GM19438 (cell line): ENCODE data around the gene OPRL1.

Experiments
- ATAC-seq: cut with Tn5 transposase; IDR thresholded peaks from one replicate; pipeline ENCODE4 v1.9.1; 2021; ENCODE audit warnings: low read depth; ENCODE audit not compliant: unreplicated experiment

OPRL1 gene

GRCh38 chr20:64080013-64080812 is at the start of gene OPRL1:
Gene OPRL1, plus strand, starts transcription at chr20:64080082. Its CDS starts 12,639 bp downstream, at chr20:64092721.
- ATAC-seq: no peak

- no peak for ATAC-seq
These were observed 49.3 kb upstream of the OPRL1 start for GRCh38 chr20:64030371-64031134.

- ATAC-seq: no peak
These were observed 48.0 kb upstream of the OPRL1 start for GRCh38 chr20:64031822-64032314.

DNA sequence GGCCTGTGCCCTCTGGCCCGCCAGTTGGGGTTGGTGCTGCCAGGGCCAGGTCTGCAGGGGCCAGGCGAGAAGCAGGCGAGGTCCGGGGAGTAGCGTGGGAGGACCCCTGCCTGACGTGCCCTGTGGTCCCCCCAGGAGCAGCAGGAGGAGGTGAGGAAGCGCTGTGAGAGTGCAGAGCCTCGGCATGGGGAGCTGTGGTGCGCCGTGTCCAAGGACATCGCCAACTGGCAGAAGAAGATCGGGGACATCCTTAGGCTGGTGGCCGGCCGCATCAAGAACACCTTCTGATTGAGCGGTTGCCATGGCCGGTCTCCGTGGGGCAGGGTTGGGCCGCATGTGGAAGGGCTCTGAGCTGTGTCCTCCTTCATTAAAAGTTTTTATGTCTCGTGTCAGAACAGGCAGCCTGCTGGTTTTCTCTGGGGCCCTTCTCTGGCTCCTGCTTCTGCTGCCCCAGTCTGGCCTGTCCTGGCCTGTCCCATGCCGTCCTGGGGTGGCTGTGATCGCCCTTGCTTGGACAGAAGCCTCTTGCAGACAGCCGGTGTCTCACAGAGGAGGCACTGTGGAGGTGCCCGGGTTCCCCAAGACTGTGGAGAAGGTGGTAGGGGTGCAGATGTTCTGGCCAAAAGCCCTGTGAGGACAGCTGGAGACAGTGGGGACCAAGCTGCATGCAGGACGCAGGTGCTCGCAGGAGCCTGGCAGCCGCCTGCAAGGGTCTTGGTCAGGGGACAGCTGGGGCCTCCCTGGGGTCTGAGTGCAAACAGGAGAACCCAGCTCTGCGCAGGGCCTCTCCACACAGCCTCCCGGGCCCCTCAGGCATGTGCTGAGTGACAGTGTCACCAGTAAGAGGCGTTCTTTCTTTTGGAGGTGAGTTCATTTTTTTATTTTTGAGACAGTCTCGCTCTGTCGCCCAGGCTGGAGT is 46.9 kb upstream of the OPRL1 start:
- ATAC-seq: no peak

DNA sequence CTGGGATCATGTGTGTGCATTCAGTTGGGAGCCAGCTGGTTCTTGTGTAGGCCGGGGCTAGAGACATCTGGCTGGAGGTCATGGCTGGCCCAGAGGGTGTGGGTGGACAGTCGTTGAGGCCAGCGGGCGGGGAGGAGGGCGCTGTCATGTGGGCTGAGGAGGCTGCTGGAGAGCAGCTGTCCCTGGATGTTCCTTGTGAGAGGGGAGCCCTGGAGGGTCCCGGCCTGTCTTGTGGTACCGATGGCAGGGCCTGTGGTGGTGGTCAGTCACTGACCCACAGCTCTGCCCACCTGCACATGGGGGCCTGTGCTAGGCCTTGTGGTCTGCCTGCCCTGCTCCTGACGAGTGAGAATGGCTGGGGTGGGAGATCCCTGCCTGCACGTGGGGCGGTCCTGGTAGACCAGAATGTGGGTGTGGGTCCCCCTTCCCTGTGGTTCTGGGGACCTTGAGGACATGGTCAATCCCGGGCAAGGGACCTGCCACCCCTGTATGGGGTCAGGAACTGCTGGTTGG is 45.8 kb upstream of the OPRL1 start:
- no peak for ATAC-seq

- no peak for ATAC-seq
These were observed 44.6 kb upstream of the OPRL1 start for GRCh38 chr20:64035066-64035932.

DNA sequence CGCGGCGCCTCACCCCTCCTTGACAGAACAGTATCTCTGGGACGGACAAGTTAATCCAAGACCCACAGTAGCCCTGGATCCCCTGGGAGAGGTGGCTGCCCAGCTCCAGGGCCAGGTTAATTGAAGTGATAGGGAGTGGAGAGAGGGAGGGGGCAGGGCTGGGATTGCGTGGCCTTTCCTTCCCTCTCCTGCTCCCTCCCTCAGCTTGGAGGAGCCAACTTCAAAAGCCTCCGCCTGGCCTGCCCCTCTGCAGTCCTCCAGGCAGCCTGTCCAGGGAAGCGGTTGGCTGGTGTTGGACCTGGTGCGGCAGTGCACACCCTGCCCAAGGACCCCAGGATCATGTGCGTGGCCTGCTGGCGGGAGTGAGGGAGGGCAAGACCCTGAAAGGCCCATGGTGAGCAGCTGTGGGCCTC is 43.9 kb upstream of the OPRL1 start, which contains the start of gene C20orf204:
Gene C20orf204, plus strand, starts transcription at position 250 of the 413 bp plus-strand sequence. Its CDS starts 142 bp downstream, at position 392.
- no peak for ATAC-seq

DNA sequence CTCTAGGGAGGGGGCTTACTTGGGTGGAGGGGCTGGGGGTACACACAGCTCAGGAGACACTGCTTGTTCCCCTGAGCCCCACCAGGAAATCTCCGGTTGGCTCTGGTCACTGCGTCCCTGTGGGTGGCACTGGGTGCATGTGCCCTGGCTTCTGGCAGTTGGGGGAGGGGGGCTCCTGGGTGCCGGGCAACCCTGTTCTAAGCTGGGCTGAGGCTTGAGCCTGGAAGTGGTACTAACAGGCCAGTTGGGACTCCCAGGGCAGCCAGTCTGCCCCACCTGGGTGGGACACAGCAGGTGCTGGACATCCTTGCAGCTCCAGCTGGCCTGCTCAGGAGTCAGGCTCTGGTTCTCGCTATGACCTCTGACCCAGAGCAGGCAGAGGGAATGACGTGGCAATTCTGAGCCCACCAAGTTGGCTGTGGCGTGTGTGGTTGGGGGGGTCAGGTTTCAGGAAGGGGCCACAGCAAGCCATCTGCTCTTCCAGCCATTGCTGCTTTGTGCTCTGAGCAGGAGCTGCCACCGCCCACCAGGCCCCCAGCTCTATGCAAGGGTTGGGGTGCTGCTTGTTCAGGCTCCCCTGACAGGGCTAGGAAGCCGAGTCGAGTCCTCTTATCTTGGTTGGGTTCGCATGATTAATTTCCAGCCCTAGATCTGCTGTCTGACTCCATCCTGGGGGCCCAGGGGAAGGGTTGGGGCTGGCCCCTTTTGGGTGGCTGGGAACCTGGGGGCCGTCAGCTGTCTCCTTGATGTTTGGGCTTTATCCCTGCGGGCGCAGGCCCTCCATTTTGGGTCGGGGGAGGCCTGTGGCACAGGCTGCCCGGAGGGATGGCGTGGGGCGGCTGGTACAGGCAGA is 43.3 kb upstream of the OPRL1 start:
- ATAC-seq: no peak

- no peak for ATAC-seq
These were observed 42.7 kb upstream of the OPRL1 start for GRCh38 chr20:64037199-64037497.

GRCh38 chr20:64037498-64038213 is 42.2 kb upstream of the OPRL1 start:
- no peak for ATAC-seq

GRCh38 chr20:64038224-64038564 is 41.7 kb upstream of the OPRL1 start:
- ATAC-seq: peak; percentile 40

DNA sequence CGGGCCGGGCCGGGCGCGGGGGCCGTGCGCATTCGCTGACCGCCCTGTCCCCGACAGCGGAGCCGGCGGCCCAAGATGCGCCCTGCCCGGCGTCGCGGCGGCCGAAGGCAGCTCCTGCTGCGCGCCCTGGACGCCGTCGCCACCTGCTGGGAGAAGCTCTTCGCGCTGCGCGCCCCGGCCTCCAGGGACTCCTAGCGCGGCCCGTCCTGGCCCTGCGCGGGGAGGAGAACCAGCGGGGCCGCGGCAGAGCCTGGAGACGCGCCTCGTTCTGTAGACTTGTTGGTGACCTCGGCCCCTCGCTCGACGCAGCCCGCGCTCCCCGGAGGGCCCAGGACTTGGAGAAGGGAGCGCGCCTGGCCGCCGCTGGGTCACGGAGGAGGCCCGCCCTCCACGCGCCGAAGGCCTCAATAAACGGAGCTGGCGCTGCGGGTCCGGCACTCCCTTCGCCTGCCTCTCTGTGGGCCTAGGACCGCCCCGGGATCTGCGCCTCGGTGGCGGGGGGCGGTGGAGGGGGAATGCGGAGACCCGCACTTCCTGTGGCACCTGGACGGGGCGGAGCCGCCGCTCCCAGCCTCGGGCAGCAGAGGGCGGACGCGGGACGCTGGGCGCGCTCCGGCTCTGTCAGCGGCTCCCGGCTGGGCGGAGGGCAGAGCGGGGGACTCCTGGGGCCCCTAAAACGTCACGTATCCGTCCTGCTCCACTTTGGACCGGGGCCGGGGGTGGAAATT is 41.2 kb upstream of the OPRL1 start:
- ATAC-seq: peak; percentile 61

GRCh38 chr20:64039293-64040160 is 40.4 kb upstream of the OPRL1 start:
- no peak for ATAC-seq

DNA sequence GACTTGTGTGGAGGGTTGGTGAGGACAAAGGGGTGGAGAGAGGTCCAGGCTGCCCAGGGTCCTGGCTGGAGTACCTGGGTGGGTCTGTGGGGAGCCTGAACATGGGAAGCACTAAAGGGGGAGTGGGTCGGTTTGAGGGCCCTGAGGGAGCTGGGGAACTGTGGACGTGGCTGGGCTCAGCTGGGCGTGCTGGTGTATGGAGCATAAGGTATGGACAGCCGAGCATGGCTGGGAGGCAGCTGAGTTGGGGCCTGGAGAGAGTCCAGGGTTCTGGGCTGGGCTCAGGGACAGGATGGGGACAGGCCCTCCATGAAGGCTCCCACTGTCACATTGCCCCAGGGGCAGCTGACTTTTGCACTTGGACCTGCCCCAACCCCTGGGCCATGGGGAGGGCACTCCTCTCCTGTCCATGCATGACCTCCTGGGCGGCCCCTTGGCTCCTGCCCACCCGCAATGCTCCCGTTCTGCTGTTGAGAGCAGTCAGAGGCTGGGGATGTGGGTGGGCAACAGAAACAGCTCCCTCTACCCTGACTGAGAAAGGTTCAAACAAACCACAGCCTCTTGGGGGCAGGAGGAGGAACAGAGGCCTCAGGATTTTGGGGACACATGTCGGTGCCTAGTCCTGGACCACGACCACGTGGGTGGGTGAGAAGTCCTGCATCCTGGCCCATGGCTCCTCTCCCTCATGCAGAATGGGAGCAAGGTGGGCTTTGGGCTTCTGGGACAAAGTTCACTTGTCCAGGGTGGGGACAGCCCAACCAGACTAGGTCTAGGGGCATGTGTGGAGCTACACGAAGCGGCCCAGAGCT is 39.4 kb upstream of the OPRL1 start:
- no peak for ATAC-seq

- no peak for ATAC-seq
These were observed 38.7 kb upstream of the OPRL1 start for GRCh38 chr20:64041040-64041780.
